Panc1 (cell line): Measurements from ENCODE around the gene TTLL5. TPM values are rescaled to one million over a fixed set of nuclear protein-coding genes. Genes with fewer than 3 reads are reported as not detected.
"Not testable (repeated sequence)": the region's sequence is repeated elsewhere in the genome, so short reads cannot be mapped to it uniquely, and the experiment has no call there.

Source experiments
- ATAC-seq: fragments of 200-7000 bp; cut with Tn5 transposase; 2 replicates; pipeline ENCODE4 v1.9.1; 2020; ENCODE audit warnings: mild to moderate bottlenecking, moderate library complexity
- BruUV-seq: library from RNA; stranded (reverse); fragments of 400-500 nt; replicated peaks from 2 replicates; lab custom pipeline; 2021; lab: Mats Ljungman, UMichigan
- CTCF ChIA-PET: fragments of 300-600 bp; sonication (Branson Sonifier 250); formaldehyde crosslinking; loops from one replicate; lab custom pipeline; 2022; ENCODE audit warnings: antibody characterized with exemption; lab: Charles Lee
- POLR2A ChIA-PET: fragments of 300-600 bp; sonication (Branson Sonifier 250); formaldehyde crosslinking; loops from one replicate; lab custom pipeline; 2022; ENCODE audit warnings: antibody characterized with exemption; lab: Charles Lee
- DNase-seq: peaks from one replicate; pipeline ENCODE4 v3.0.0-alpha.2; 2010; ENCODE audit warnings: low read depth, low spot score
- H3K27ac ChIP-seq: 2 replicates; pipeline ENCODE4 v1.5.1; 2011; ENCODE audit warnings: mild to moderate bottlenecking, low read length, inconsistent platforms
- H3K27me3 ChIP-seq: fragments of 200-500 bp; sonication (Bioruptor generic); 2 replicates; pipeline ENCODE4 v1.6.0; 2014; ENCODE audit warnings: low read length, inconsistent platforms; ENCODE audit not compliant: control insufficient read depth, insufficient read depth
- H3K36me3 ChIP-seq: fragments of 200-500 bp; sonication (Bioruptor generic); 2 replicates; pipeline ENCODE4 v1.5.1; 2014; ENCODE audit warnings: inconsistent platforms, mild to moderate bottlenecking, low read length, moderate library complexity; ENCODE audit not compliant: control insufficient read depth, insufficient read depth
- H3K4me1 ChIP-seq: 2 replicates; pipeline ENCODE4 v1.5.1; 2011; ENCODE audit warnings: inconsistent platforms, mild to moderate bottlenecking, low read length, moderate library complexity; ENCODE audit not compliant: control insufficient read depth, insufficient read depth
- H3K4me3 ChIP-seq, 2 experiments: 2 replicates each; pipeline ENCODE4 v1.5.1; 2011 to 2012; ENCODE audit warnings: low read depth in 2 of 2, low read length in 2 of 2, mild to moderate bottlenecking in 2 of 2, inconsistent platforms in 1 of 2, moderate library complexity in 1 of 2
- H3K9me3 ChIP-seq: fragments of 200-500 bp; sonication (Bioruptor generic); 2 replicates; pipeline ENCODE4 v1.5.1; 2014; ENCODE audit warnings: low read depth, mild to moderate bottlenecking, inconsistent platforms, low read length, moderate library complexity; ENCODE audit not compliant: control insufficient read depth, insufficient read depth
- POLR2AphosphoS5 ChIP-seq: IDR thresholded peaks from 2 replicates; pipeline ENCODE4 v1.6.1; 2012; ENCODE audit warnings: mild to moderate bottlenecking, low read depth, low read length, moderate library complexity
- SIN3A ChIP-seq: IDR thresholded peaks from 2 replicates; pipeline ENCODE4 v1.6.1; 2012; ENCODE audit warnings: low read depth, mild to moderate bottlenecking, low read length, moderate library complexity, borderline replicate concordance; ENCODE audit not compliant: insufficient read depth
- TCF7L2 ChIP-seq: IDR thresholded peaks from 2 replicates; pipeline ENCODE4 v1.6.1; 2011; ENCODE audit warnings: mild to moderate bottlenecking, low read depth, low read length, inconsistent platforms
- in situ Hi-C: cut with HindIII; loops from 2 replicates; pipeline ENCODE4 v1.10.0; 2016; ENCODE audit warnings: low sequenced_read_pairs, low pct_unique_long_range_greater_than_20kb
- intact Hi-C: fragments of 100-400 bp; cut with micrococcal nuclease; formaldehyde crosslinking; loops from one replicate; pipeline ENCODE4 v1.10.0; 2022; ENCODE audit not compliant: unreplicated experiment
- total RNA-seq: library from RNA; stranded (reverse); gene quantifications from one replicate; pipeline ENCODE4 v1.2.1, GENCODE V29; 2021; ENCODE audit not compliant: unreplicated experiment
- TF ChIP-seq, protein P1 (sequence below): fragments of 450-650 bp; IDR thresholded peaks from 2 replicates; pipeline ENCODE4 v1.5.1; 2017; ENCODE audit warnings: mild to moderate bottlenecking
- TF ChIP-seq, protein P2 (sequence below), 2 experiments: IDR thresholded peaks; 2 replicates each; pipeline ENCODE4 v1.6.1; 2011 to 2012; ENCODE audit warnings: low read depth in 2 of 2, control low read depth in 1 of 2, low read length in 1 of 2, mild to moderate bottlenecking in 1 of 2, moderate library complexity in 1 of 2; ENCODE audit not compliant: insufficient read depth in 1 of 2

Gene TTLL5
- total RNA-seq, 1 experiment from 2014 or later, result 23.5 TPM

DNA sequence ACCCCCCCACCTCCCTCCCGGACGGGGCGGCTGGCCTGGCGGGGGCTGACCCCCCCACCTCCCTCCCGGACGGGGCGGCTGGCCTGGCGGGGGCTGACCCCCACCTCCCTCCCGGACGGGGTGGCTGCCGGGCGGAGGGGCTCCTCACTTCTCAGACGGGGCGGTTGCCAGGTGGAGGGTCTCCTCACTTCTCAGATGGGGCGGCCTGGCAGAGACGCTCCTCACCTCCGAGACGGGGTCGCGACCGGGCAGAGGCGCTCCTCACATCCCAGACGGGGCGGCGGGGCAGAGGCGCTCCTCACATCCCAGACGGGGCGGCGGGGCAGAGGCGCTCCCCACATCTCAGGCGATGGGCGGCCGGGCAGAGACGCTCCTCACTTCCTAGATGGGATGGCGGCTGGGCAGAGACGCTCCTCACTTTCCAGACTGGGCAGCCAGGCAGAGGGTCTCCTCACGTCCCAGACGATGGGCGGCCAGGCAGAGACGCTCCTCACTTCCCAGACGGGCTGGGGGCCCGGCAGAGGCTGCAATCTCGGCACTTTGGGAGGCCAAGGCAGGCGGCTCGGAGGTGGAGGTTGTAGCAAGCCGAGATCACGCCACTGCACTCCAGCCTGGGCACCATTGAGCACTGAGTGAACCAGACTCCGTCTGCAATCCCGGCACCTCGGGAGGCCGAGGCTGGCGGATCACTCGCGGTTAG lies 264.2 kb downstream of the TTLL5 start:
- BruUV-seq, ATAC-seq, H3K9me3 ChIP-seq, intact Hi-C loops, DNase-seq, CTCF ChIA-PET, H3K4me1 ChIP-seq, H3K4me3 ChIP-seq, in situ Hi-C loops, POLR2A ChIA-PET, H3K27ac ChIP-seq, H3K36me3 ChIP-seq, H3K27me3 ChIP-seq: not testable (repeated sequence)

DNA sequence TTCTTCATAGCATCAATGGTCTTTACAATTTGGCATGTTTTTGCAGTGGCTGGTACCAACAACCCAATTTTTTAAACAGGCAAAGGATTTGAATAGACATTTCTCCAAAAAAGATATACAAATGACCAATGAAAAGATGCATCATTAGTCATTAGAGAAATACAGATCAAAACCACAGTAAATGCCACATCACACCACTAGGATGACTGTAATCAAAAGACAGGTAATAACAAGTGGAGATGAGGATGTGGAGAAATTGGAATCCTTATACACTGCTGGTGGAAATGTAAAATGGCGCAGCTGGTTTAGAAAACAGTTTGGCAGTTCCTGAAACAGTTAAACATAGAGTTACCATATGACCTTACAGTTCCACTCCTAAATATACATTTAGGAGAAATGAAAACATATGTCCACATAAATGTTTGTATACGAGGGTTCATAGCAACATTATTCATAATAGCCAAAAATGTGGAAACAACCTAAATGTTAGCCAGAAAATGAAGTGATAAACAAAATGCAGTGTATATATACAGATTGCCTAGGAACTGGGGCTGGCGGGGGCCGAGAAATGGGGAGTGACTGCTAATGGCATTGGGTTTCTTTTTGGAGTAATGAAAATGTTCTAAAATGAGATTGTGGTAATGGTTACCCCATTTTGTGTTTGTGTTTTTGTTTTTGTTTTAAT lies 265.5 kb downstream of the TTLL5 start:
- Histone ChIP-seq H3K4me3 (no peak overlapping the region), H3K36me3 (no peaks in the 10 kb centered on the region), H3K27ac (no peak overlapping the region), H3K9me3 (no peaks in the 10 kb centered on the region), H3K27me3 (no peaks in the 10 kb centered on the region), H3K4me1 (no peaks in the 10 kb centered on the region)
- TF ChIP-seq, protein P1, sequence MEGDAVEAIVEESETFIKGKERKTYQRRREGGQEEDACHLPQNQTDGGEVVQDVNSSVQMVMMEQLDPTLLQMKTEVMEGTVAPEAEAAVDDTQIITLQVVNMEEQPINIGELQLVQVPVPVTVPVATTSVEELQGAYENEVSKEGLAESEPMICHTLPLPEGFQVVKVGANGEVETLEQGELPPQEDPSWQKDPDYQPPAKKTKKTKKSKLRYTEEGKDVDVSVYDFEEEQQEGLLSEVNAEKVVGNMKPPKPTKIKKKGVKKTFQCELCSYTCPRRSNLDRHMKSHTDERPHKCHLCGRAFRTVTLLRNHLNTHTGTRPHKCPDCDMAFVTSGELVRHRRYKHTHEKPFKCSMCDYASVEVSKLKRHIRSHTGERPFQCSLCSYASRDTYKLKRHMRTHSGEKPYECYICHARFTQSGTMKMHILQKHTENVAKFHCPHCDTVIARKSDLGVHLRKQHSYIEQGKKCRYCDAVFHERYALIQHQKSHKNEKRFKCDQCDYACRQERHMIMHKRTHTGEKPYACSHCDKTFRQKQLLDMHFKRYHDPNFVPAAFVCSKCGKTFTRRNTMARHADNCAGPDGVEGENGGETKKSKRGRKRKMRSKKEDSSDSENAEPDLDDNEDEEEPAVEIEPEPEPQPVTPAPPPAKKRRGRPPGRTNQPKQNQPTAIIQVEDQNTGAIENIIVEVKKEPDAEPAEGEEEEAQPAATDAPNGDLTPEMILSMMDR, result no peak
- no peak for TF ChIP-seq SIN3A
- TF ChIP-seq TCF7L2, result no peak
- no peak for TF ChIP-seq POLR2AphosphoS5
- TF ChIP-seq, protein P2, sequence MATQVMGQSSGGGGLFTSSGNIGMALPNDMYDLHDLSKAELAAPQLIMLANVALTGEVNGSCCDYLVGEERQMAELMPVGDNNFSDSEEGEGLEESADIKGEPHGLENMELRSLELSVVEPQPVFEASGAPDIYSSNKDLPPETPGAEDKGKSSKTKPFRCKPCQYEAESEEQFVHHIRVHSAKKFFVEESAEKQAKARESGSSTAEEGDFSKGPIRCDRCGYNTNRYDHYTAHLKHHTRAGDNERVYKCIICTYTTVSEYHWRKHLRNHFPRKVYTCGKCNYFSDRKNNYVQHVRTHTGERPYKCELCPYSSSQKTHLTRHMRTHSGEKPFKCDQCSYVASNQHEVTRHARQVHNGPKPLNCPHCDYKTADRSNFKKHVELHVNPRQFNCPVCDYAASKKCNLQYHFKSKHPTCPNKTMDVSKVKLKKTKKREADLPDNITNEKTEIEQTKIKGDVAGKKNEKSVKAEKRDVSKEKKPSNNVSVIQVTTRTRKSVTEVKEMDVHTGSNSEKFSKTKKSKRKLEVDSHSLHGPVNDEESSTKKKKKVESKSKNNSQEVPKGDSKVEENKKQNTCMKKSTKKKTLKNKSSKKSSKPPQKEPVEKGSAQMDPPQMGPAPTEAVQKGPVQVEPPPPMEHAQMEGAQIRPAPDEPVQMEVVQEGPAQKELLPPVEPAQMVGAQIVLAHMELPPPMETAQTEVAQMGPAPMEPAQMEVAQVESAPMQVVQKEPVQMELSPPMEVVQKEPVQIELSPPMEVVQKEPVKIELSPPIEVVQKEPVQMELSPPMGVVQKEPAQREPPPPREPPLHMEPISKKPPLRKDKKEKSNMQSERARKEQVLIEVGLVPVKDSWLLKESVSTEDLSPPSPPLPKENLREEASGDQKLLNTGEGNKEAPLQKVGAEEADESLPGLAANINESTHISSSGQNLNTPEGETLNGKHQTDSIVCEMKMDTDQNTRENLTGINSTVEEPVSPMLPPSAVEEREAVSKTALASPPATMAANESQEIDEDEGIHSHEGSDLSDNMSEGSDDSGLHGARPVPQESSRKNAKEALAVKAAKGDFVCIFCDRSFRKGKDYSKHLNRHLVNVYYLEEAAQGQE (IDR thresholded peaks at IDR 0.05; ENCODE audit: insufficient read depth in 1 of 2, low read depth in 2 of 2, low read length in 1 of 2), result no peak
- ATAC-seq (no peak), DNase-seq (no peak)
- in situ Hi-C loops (no loop called here), intact Hi-C loops (no loop called here)
- ChIA-PET POLR2A (no interaction called here), CTCF (no interaction called here)
- no TSS peak for BruUV-seq

DNA sequence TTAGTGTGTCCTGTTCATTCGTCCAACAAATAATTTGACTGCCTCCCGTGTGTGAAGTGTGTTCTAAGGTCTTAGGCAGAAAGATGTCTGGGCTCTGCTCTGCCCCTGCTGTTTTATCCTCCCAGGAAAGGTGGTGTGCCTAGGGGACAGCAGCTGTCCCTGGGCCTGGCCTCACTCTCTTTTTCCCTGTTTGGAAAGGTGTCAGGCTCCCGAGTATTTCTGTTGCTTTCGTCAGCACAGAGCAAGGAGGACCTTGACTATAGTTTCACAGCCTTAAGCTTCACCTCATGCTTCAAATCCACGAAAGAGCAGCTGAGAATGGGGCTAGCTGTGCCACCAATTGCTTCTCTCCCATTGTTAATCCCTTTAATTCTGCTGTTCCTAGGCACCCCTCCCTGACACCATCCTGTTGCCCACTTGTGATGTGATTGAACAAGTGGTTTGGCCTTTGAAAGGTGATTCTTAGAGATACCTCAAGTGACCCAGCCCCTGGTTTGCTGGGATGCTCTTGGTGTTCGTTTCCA lies 266.6 kb downstream of the TTLL5 start:
- DNase-seq, result no peak
- Histone ChIP-seq H3K4me3 (no peak overlapping the region), H3K27me3 (no peaks in the 10 kb centered on the region), H3K4me1 (no peaks in the 10 kb centered on the region), H3K9me3 (no peaks in the 10 kb centered on the region), H3K27ac (no peak overlapping the region), H3K36me3 (no peaks in the 10 kb centered on the region)
- no peak for ATAC-seq
- no peak for TF ChIP-seq TCF7L2
- in situ Hi-C loops (no loop called here), intact Hi-C loops (no loop called here)
- POLR2A ChIA-PET, result no interaction called here
- BruUV-seq, result no TSS peak
- CTCF ChIA-PET, result no interaction called here
